ENCODE measurements around the gene MTHFR. TPM values are rescaled to one million over a fixed set of nuclear protein-coding genes. Genes with fewer than 3 reads are reported as not detected.

MTHFR gene
- total and polyA plus RNA-seq, 2 of the 8 experiments (the other 6 are each of a cell fraction or from before 2014, with no cell fraction given) = 8.7 to 18.5 TPM

DNA sequence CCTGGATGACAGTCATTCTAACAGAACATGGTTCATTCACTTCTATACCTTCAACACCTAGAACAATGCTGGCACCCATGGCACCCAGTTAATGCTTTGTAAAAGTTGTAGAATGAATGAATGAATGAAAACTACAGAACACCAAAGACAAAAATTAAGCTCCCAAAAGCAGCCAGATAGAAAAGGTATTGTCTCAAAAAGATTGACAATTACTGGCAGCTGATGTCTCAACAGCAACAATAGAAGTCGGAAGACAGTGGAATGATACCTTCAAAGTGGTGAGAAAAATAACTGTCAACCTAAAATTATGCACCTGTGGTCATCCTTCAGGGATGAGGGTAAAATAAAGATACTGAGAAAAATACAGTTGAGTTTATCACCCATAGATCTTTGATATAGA is 48.7 kb downstream of the MTHFR start (continued):
- TF ChIP-seq, protein P1, sequence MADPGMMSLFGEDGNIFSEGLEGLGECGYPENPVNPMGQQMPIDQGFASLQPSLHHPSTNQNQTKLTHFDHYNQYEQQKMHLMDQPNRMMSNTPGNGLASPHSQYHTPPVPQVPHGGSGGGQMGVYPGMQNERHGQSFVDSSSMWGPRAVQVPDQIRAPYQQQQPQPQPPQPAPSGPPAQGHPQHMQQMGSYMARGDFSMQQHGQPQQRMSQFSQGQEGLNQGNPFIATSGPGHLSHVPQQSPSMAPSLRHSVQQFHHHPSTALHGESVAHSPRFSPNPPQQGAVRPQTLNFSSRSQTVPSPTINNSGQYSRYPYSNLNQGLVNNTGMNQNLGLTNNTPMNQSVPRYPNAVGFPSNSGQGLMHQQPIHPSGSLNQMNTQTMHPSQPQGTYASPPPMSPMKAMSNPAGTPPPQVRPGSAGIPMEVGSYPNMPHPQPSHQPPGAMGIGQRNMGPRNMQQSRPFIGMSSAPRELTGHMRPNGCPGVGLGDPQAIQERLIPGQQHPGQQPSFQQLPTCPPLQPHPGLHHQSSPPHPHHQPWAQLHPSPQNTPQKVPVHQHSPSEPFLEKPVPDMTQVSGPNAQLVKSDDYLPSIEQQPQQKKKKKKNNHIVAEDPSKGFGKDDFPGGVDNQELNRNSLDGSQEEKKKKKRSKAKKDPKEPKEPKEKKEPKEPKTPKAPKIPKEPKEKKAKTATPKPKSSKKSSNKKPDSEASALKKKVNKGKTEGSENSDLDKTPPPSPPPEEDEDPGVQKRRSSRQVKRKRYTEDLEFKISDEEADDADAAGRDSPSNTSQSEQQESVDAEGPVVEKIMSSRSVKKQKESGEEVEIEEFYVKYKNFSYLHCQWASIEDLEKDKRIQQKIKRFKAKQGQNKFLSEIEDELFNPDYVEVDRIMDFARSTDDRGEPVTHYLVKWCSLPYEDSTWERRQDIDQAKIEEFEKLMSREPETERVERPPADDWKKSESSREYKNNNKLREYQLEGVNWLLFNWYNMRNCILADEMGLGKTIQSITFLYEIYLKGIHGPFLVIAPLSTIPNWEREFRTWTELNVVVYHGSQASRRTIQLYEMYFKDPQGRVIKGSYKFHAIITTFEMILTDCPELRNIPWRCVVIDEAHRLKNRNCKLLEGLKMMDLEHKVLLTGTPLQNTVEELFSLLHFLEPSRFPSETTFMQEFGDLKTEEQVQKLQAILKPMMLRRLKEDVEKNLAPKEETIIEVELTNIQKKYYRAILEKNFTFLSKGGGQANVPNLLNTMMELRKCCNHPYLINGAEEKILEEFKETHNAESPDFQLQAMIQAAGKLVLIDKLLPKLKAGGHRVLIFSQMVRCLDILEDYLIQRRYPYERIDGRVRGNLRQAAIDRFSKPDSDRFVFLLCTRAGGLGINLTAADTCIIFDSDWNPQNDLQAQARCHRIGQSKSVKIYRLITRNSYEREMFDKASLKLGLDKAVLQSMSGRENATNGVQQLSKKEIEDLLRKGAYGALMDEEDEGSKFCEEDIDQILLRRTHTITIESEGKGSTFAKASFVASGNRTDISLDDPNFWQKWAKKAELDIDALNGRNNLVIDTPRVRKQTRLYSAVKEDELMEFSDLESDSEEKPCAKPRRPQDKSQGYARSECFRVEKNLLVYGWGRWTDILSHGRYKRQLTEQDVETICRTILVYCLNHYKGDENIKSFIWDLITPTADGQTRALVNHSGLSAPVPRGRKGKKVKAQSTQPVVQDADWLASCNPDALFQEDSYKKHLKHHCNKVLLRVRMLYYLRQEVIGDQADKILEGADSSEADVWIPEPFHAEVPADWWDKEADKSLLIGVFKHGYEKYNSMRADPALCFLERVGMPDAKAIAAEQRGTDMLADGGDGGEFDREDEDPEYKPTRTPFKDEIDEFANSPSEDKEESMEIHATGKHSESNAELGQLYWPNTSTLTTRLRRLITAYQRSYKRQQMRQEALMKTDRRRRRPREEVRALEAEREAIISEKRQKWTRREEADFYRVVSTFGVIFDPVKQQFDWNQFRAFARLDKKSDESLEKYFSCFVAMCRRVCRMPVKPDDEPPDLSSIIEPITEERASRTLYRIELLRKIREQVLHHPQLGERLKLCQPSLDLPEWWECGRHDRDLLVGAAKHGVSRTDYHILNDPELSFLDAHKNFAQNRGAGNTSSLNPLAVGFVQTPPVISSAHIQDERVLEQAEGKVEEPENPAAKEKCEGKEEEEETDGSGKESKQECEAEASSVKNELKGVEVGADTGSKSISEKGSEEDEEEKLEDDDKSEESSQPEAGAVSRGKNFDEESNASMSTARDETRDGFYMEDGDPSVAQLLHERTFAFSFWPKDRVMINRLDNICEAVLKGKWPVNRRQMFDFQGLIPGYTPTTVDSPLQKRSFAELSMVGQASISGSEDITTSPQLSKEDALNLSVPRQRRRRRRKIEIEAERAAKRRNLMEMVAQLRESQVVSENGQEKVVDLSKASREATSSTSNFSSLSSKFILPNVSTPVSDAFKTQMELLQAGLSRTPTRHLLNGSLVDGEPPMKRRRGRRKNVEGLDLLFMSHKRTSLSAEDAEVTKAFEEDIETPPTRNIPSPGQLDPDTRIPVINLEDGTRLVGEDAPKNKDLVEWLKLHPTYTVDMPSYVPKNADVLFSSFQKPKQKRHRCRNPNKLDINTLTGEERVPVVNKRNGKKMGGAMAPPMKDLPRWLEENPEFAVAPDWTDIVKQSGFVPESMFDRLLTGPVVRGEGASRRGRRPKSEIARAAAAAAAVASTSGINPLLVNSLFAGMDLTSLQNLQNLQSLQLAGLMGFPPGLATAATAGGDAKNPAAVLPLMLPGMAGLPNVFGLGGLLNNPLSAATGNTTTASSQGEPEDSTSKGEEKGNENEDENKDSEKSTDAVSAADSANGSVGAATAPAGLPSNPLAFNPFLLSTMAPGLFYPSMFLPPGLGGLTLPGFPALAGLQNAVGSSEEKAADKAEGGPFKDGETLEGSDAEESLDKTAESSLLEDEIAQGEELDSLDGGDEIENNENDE (IDR thresholded peaks at IDR 0.05; ENCODE audit: insufficient replicate concordance, low read length) = no peak
- TF ChIP-seq, protein P2, sequence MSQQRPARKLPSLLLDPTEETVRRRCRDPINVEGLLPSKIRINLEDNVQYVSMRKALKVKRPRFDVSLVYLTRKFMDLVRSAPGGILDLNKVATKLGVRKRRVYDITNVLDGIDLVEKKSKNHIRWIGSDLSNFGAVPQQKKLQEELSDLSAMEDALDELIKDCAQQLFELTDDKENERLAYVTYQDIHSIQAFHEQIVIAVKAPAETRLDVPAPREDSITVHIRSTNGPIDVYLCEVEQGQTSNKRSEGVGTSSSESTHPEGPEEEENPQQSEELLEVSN (IDR thresholded peaks at IDR 0.05) = no peak
- TF ChIP-seq EGR1 (IDR thresholded peaks at IDR 0.05; ENCODE audit: borderline replicate concordance, low read depth, low read length) (no peak), BACH1 (IDR thresholded peaks at IDR 0.05; ENCODE audit: low read length) (no peak)
- TF ChIP-seq, protein P3, sequence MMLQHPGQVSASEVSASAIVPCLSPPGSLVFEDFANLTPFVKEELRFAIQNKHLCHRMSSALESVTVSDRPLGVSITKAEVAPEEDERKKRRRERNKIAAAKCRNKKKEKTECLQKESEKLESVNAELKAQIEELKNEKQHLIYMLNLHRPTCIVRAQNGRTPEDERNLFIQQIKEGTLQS (IDR thresholded peaks at IDR 0.05; ENCODE audit: insufficient read depth, low read depth, low read length) = no peak

All from H1 (cell line).